GM19328 (cell line): ENCODE measurements around the gene NNMT.

Source experiments
- ATAC-seq: cut with Tn5 transposase; IDR thresholded peaks from one replicate; pipeline ENCODE4 v1.9.1; 2021; ENCODE audit warnings: mild to moderate bottlenecking, moderate library complexity; ENCODE audit not compliant: unreplicated experiment

The NNMT gene

DNA sequence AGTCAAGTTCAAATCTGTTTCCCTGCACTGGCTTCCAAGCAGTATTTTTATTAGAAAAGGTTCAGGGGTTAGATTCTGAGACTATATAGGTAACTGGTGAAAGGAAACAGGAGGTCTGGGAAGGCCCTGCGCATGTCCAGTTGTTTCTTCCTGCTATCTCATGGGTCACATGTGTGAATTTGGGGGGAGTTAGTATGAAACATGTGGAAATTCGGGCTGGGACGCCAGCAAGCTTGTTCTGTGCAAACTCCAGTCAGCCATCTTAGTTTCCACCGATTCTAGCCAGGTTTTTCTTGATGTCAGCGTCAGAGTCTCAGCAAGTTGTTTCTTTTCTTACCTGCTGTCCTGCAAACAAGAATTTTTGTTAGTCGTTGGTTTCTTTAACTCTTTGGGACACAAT, 46.8 kb downstream of the NNMT start:
- ATAC-seq, result no peak

GRCh38 chr11:114343493-114343892, 47.3 kb downstream of the NNMT start:
- ATAC-seq, result no peak

DNA sequence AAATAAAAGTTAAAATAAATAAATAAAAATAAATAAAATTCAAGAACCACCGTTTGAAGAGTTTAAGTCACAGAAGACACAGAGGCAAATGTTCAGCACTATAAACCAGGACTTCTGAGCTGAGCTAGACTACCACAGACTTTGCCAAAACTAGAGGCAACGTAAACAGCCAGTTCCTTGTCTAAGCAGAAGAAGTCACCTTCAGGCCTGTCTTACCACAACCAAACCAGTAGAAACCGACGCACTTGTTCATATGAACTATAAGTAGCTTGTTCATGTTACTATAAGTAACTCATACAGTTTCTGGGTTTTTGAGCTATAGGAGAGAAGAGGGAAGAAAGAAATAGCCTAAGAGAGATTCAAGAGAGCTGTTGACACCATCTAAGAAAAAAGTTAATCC, 48.3 kb downstream of the NNMT start:
- no peak for ATAC-seq

DNA sequence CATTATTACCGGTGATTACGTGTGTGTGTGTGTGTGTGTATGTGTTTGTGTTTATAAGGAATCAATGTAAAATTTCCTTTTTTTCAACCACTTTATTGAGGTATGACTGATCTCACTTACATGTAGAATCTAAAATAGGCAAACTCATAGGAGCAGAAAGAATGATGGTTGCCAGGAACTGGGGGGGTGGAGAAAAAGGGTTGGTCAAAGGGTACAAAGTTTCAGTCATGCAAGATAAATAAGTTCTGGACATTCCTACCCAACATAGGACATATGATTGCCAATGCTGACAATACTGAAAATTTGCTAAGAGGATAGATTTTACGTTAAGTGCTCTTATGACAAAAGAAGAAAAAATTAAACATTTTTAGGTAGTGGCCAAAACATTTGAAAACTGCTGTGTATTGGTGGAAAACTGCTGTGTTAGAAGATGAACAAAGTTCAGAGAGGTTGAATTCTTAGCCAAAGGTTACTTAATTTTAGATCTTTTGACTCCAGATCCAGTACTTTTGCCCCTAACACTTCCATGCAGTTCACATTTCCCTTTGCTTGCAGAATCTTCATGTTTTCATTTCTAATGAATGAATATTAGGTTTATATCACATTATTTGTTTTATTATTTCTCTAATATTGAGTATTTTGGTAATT, 49.5 kb downstream of the NNMT start:
- ATAC-seq, result no peak

DNA sequence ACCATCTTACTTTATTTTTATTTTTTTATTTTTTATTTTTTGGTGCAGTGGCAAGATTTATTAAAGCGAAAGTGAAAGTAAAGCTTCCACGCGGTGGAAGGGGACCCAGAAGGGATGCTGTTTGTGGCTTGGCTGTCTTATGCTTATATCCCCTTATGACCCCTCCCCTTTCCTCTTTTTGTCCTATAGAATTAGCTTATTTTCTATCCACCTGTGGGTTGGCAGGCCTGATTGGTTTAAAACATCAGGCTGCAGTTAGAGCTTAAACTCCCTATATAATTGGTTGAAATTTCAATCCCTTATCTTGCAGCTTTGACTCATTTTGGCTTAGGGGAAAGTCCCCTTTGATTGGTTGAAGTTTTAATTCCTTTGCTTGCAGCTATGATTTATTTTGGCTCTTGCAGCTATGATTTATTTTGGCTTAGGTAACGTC, 50.5 kb downstream of the NNMT start:
- no peak for ATAC-seq

- no peak for ATAC-seq
Measured at GRCh38 chr11:114348200-114349191, 52.3 kb downstream of the NNMT start.

DNA sequence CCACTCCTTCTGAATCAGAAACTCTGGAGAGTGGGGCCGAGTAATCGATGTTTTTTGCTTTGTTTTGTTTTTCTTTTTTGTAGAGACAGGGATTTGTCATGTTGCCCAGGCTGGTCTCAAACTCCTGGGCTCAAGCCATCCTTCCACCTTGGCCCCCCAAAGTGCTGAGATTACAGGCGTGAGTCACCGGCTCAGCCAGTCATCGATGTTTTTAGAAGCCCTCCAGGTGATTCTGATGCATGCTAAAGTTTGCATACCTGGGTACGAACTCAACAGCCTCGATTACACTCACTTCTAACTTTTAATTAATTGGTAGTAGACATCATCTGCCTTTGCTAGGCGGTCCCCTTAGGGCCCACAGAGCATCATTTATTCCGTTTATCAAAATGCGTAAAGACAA, 53.8 kb downstream of the NNMT start:
- no peak for ATAC-seq

- no peak for ATAC-seq
Measured at GRCh38 chr11:114353443-114353842, 57.2 kb downstream of the NNMT start.

- ATAC-seq, result no peak
Measured at GRCh38 chr11:114354076-114354475, 57.9 kb downstream of the NNMT start.

DNA sequence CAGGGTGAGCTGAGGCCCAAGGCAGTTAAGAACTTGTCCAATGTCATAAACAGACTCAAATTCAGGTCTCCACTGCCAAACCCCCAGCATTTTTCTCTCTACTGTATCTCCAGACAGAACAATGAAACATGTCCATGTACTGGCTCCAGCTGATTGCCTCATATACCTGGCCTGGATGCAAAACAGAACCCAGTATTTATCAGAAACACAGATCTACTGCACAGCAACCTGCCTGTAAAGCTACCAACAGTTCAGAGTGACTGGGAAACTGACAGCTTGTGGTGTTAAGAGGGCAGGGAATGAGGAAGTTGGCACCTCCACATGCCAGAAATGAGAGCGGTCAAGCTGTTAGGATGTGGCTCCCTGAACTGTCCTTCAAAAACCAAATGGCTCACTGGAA, 62.5 kb downstream of the NNMT start:
- ATAC-seq, result no peak

DNA sequence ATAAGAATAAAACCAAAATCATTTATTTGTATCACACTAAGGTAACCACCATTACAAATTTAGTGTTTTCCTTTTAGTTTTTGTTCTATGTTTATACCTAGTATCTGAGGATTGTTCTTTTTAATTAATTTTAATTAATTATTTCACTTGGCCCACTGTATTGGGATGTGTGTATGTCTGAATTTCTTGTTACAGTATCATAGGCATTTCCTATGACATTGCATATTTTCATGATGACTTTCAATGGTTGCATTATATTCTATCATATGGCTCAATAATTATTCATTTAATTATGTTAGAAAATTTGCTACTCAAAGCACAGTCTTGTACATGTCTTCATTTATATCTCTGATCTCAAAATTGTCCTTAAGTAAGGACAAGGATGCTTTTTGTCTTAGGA, 63.1 kb downstream of the NNMT start:
- ATAC-seq, result no peak

DNA sequence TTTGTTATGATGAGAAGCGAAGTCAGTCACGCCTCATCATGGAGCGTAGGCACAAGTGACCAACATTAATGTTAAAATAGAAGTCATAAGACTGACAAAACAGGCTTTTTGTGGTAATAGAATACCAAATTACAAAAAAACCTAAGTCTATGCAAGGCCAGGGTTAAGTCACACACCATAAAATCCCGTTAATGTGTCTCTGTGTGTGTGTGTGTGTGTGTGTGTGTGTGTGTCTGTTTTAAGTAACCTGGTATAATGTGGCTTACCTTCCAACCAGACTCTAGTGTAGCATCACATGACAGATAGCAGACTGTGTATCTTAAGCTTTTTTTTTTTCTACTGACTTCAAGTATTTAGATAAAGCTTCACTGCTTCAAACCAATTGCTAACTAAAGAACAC, 66.1 kb downstream of the NNMT start:
- no peak for ATAC-seq

- ATAC-seq, result no peak
Measured at GRCh38 chr11:114362958-114363357, 66.8 kb downstream of the NNMT start.
